ENCODE data around the gene FAM107A.

DNA sequence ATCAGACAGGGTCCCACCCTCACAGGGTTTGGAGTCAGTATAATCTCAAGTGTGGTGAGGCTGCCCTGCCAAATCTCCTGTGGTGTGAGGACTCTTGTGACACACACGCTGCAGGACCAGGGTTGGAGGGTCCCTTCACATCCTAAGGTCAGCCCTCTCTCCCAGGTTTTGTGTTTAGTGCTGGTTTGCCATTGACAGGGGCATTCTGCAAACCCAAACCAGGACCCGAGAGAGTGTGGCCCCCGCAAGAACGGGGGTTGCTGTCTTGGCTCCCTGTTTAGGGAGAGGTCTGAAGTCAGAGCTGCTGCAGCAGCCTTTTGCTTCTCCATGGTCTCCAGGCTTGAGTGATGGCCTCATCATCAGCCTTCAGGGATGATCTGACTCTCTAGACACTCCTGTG is 14.7 kb downstream of the FAM107A start:
- TF ChIP-seq, protein P1, sequence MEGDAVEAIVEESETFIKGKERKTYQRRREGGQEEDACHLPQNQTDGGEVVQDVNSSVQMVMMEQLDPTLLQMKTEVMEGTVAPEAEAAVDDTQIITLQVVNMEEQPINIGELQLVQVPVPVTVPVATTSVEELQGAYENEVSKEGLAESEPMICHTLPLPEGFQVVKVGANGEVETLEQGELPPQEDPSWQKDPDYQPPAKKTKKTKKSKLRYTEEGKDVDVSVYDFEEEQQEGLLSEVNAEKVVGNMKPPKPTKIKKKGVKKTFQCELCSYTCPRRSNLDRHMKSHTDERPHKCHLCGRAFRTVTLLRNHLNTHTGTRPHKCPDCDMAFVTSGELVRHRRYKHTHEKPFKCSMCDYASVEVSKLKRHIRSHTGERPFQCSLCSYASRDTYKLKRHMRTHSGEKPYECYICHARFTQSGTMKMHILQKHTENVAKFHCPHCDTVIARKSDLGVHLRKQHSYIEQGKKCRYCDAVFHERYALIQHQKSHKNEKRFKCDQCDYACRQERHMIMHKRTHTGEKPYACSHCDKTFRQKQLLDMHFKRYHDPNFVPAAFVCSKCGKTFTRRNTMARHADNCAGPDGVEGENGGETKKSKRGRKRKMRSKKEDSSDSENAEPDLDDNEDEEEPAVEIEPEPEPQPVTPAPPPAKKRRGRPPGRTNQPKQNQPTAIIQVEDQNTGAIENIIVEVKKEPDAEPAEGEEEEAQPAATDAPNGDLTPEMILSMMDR (IDR thresholded peaks at IDR 0.05; ENCODE audit: low read depth, low read length) = no peak
- no peak for TF ChIP-seq EZH2phosphoT487 (IDR thresholded peaks at IDR 0.05; ENCODE audit: low read depth)

Data from OCI-LY3 (cell line).